Measurements from ENCODE around the gene SLC6A13. TPM values are rescaled to one million over a fixed set of nuclear protein-coding genes. Genes with fewer than 3 reads are reported as not detected.
"Not testable (repeated sequence)": the region's sequence is repeated elsewhere in the genome, so short reads cannot be mapped to it uniquely, and the experiment has no call there.

Gene SLC6A13
- total RNA-seq, 1 donor, result not detected

DNA sequence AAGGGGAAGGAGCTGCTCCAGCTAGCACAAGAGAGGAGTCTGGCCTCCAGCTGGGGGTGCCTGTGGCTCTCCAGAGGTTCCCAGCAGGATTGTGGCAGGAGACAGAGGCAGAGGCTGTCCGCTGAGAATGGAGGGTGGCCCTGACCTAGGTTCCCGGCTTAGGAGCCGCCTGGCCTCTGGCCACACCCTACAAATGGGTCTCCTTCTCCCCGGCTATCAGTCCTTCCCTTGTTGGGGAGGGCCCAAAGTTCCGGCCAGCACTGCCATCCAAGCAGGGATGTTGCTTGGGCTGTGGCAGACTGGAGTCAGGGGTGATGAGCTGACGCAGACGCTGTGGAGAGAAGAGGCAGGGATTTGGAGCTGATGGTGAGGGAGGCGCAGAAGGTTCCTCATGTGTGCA is 71.8 kb downstream of the SLC6A13 start:
- DNase-seq (ENCODE audit: low read depth), result no peak
- TF ChIP-seq CTCF (IDR thresholded peaks at IDR 0.05; ENCODE audit: insufficient read depth, low read length), result no peak
- H3K4me3 ChIP-seq (ENCODE audit: low read depth, low read length), result no peak overlapping the region

- no peak for TF ChIP-seq CTCF (IDR thresholded peaks at IDR 0.05; ENCODE audit: insufficient read depth, low read length)
- no peak overlapping the region for H3K4me3 ChIP-seq (ENCODE audit: low read depth, low read length)
- no peak for DNase-seq (ENCODE audit: low read depth)
Observed at GRCh38 chr12:189622-189962, 73.0 kb downstream of the SLC6A13 start.

DNA sequence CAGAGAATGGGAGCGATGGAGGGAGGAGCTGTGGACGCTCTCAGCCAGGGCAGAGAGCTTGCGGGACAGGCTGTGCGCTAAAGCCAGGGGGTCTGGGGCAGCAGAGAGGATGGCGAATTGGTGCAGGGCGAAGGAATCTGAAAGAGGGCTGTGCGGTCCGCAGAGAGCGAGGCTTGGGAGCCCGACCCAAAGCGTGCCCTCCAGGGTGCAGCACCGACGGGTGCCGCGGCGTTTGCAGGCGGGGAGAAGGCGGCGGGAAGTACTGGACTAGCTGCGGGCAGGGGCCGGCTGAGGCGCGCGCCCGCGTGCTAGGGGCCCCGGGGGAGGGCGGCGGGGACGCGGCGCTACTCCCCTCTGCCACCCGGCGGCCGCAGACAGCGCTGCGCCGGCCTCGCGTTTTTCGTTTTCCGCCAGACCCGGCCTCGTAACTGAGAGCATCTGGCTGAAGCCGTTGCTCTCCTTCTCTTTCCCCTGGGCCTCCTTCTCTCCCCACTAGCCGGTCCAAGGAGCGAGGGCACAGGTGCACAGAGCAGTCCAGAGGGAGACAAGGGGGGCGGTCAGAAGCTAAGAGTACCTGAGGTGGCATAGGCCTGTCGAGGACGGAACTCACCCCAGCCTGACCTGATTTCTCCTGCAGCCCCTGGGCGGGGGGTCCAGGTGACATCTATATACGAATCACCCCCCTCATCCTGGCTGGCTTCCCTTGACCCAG is 73.6 kb downstream of the SLC6A13 start:
- peak overlapping the region; percentile 67 for H3K4me3 ChIP-seq (ENCODE audit: low read depth, low read length)
- TF ChIP-seq CTCF (IDR thresholded peaks at IDR 0.05; ENCODE audit: insufficient read depth, low read length), result peak; percentile 65
- DNase-seq (ENCODE audit: low read depth), result peak; percentile 42

DNA sequence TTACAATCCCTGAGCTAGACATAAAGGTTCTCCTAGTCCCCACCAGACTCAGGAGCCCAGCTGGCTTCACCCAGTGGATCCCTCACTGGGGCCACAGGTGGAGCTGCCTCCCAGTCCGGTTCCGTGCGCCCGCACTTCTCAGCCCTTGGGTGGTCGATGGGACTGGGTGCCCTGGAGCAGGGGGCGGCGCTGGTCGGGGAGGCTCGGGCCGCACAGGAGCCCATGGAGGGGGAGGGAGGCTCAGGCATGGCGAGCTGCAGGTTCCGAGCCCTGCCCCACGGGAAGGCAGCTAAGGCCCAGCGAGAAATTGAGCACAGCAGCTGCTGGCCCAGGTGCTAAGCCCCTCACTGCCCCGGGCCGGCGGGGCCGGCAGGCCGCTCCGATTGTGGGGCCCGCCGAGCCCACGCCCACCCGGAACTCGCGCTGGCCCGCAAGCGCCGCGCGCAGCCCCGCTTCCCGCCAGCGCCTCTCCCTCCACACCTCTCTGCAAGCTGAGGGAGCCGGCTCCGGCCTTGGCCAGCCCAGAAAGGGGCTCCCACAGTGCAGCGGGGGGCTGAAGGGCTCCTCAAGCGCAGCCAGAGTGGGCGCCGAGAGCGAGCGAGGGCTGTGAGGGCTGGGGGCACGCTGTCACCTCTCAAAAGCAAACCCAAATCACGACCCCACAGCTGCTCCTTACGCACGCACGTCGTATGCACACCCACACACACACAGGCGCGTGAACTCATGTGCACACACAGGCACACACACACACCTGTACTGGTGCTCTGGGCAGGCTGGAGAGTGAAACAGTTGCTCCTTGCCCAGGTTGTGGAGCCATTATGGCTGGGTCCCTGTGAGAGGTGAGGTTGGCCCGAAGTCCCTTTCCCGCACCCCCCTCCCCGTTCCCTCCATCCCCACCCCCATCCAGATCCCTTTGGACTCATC is 74.4 kb downstream of the SLC6A13 start:
- not testable (repeated sequence) for DNase-seq (ENCODE audit: low read depth)
- peak overlapping the region; percentile 67 for H3K4me3 ChIP-seq (ENCODE audit: low read depth, low read length)

- H3K4me3 ChIP-seq (ENCODE audit: low read depth, low read length), result no peak overlapping the region
- TF ChIP-seq CTCF (IDR thresholded peaks at IDR 0.05; ENCODE audit: insufficient read depth, low read length), result no peak
- no peak for DNase-seq (ENCODE audit: low read depth)
Observed at GRCh38 chr12:186006-186625, 76.5 kb downstream of the SLC6A13 start.

DNA sequence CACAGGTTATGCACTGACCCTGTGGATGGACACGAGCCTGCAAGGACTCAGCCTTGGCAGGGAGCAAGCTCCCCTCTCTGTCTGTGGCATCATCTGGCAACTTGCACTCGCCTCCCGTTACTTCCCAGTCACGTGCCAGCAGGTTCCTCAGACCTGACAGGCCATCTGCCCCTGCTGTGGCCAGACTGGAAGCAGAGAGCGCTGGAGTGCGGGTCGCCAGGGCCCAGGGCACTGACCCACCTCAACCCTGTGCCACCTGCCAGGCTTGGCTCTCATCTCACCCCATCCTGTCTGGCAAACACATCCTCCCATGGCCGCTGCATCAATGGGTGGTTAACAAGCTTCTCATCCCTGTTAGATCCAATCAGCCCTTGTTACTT is 77.1 kb downstream of the SLC6A13 start:
- DNase-seq (ENCODE audit: low read depth), result no peak
- no peak for TF ChIP-seq CTCF (IDR thresholded peaks at IDR 0.05; ENCODE audit: insufficient read depth, low read length)
- H3K4me3 ChIP-seq (ENCODE audit: low read depth, low read length), result no peak overlapping the region

Data from fibroblast of the aortic adventitia (primary cell).